HG02943 (cell line): ENCODE data around the gene DIDO1.

Source experiments
- ATAC-seq: cut with Tn5 transposase; IDR thresholded peaks from one replicate; pipeline ENCODE4 v1.9.1; 2021; ENCODE audit warnings: mild to moderate bottlenecking, low read depth, moderate library complexity; ENCODE audit not compliant: unreplicated experiment

Gene DIDO1

DNA sequence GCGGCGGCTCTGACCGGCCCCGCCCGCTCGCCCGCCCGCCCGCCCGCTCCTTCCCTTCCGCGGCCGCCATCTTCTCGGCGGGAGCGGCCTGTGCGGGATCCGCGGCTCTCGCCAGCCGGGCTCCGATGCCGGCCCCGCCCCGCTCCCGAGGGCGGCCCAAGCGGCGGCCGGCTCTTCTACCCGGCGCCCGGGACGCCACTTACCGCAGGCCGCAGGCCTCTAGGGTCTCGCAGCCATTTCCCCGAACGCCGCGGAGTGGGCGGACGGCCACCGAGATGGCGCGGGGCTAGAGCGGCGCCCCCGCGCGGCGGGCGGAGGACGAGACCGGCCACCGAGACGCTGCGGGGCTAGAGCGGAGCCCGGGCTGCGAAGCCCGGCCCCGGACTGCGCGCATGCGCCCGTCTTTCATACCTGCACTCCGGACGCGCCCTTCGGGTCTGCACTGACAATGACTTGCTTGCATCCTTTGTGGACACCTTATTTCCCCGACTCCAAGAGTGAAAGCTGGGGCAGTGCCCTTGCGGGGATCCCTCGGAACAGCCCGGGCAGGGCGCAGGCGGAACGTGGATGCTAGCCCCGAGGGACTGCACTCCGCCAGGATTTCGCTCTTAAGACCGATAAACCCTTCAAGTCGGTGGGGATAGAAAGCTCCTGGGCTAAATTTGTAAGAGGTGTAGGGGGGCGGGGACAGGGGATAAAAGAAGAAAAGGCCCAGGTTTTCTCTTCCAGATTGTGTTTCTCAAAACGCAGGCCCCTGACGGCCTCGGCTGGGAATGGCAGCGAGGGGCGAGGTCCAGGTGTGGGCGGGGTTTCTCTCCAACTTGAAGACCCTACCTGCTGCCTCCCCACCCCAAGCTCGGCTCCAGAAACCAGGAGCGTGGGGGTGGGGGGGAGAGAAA lies at the start of gene DIDO1:
TSS of gene DIDO1 (minus strand) at position 277 of the 899 bp plus-strand sequence.
- peak; percentile 71 for ATAC-seq

DNA sequence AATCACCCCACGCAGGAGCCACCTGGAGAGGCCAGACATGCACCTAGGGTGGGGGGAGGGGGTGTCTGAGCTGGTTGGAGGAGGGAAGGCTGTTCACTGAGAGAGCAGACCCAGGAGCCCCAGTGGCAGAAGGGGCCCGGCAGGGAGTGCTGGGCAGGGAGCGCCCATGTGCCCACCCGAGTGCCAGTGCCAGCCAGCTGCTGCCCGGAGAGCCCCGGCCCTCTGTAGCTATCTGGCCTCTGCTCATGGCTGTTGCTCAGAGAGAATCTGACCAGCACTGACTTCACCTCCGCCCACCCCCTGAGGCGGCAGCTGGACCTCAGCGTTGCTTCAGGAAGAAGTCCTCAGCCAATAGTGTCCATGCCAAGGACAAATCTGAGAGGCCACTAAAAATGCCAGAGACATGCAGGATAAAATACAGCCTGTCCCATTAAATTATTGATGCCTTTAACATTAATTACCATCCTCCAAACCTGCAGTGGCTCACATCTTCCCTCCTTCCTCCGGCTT lies 49.0 kb upstream of the DIDO1 start:
- no peak for ATAC-seq

DNA sequence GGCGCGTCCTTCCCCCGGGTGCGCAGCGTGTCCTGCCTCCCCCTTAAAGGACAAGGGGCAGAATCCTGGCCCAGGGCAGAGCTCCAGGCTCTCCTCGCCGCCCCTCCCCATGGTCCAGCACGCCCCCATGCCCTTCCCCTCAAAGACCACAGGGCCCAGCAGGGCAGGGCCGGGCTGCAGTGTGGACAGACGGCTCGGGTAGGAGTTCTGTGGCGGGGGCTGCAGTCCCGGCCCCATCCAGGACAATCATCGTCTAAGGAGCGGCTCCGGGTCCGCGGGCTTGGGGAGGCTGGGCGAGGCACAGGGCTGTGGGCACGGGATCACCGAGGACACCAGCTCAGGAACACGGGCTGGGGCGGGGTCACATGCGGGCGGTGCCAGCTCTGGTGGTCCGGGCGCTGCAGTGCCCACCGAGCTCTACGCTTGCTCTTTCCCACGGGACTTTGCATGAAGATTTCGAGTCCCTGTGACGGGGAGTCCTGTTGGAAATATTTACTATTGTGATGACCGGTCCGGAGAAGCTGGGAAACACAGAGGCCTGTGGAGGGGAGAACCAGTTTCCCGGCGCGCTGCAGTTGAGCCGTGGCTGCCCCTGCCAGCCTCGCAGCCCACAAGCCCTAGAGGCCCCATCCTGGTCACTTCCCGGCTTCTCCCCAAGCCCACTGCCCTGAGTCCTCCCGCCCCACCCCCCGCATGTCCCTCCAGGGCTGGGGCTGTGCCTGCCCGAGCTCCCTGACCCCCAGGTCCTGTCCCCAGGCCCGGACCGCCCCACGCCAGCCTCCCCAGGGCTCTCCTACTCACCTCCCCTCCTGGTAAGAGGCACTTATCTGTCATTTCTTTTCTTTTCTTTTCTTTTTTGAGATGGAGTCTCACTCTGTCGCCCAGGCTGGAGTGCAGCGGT lies 46.8 kb upstream of the DIDO1 start:
- no peak for ATAC-seq

DNA sequence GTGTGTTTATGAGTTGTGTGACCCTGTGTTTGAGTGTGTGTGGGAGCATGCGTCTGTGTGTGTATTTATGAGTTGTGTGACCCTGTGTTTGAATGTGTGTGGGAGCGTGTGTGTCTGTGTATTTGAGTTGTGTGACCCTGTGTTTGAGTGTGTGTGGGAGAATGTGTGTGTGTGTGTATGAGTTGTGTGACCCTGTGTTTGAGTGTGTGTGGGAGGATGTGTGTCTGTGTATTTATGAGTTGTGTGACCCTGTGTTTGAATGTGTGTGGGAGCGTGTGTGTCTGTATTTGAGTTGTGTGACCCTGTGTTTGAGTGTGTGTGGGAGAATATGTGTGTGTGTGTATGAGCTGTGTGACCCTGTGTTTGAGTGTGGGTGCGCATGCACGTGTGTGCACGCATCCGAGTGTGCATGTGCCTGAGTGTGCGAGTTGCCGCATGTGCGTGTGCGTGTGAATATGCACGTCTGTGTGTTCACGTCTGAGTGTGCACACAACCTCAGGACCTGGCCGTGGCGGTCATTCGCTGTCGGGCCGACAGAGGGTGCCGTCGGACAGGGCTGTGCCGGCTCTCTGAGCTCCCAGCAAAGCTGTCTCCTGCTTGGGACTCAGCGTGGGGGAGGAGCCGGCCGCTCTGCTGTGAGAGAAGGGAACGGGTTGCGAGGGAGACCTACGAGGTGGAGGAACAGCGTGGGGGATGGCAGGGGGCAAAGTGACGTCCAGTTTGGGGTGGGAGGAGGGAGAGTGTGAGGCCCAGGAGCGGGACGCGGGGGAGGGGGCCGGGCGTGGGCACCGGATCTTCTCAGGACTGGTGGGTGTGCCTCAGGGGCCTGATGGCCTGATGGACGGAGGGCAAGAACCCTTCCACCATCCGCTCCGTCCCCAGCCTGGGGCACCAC lies 45.9 kb upstream of the DIDO1 start:
- no peak for ATAC-seq

DNA sequence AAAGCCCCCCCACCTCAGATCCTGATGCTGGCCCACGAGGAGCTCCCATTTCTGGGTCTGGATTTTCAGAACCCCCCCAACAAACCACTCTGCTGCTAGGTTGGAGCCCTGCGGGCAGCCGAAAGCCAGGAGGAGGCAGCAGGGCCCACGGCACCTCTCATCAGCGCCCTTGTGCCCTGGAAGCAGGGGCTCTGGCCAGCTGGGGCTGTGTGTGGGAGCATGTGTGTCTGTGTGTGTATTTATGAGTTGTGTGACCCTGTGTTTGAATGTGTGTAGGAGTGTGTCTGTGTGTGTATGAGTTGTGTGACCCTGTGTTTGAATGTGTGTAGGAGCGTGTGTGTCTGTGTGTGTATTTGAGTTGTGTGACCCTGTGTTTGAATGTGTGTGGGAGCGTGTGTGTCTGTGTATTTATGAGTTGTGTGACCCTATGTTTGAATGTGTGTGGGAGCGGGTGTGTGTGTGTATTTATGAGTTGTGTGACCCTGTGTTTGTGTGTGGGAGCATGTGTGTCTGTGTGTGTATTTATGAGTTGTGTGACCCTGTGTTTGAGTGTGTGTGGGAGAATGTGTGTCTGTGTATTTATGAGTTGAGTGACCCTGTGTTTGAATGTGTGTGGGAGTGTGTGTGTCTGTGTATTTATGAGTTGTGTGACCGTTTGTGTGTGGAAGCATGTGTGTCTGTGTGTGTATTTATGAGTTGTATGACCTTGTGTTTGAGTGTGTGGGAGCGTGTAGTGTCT lies 45.1 kb upstream of the DIDO1 start:
- no peak for ATAC-seq

DNA sequence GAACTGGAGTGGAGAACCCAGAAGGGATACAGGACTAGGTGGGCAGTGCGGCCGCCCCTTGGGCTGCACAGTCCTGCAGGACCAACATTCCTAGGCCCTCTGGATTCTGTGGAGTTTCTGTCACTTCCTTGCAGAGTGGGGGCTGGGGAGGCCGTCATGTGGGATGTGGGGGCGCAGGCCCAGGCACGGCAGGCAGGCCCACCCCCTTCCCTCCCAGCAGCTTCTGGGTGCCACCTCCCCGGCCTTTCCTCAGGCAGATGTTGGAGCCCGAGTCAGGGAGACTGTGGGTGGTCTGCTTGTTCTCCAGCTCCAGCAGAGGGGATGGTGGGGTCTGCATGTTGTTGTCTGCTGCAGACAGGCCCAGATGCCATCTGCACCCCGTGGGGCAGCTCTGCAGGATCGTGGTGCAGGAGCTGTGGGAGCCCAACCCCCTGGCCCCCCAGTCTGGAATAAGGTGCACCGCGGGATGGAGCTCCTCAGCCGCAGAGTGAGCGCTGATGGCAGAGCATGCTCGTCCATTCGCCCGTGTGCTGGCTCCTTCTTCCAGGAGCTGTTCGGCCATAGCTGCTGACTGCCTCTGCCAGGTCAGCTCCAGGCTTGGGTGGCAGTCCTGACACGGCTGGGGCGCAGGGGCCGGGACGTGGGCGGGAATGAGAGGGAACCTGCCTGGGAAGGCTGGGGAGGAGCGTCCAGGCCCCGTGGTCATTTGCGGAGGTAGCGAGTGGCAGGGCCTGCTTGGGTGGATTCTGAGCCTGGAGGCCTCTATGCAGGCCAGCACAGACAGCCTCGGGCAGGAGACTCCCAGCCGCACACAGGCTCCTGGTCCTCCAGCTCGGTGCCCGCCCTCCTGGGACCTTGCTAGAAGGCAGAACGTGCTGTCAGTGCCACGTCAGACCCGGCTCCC lies 44.3 kb upstream of the DIDO1 start:
- no peak for ATAC-seq

DNA sequence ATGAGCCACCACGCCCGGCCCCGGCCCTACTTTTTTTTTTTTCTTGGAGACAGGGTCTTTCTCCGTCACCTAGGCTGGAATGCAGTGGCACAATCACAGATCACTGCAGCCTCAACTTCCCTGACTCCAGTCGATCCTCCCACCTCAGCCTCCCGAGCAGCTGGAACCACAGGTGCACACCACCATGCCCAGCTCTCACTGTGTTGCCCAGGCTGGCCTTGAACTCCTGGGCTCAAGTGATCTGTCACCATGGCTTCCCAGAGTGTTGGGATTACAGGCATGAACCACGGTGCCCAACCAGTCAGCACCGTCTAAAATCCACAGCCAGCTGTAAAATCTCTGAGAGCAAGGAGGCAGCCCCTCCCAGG lies 43.6 kb upstream of the DIDO1 start:
- no peak for ATAC-seq

DNA sequence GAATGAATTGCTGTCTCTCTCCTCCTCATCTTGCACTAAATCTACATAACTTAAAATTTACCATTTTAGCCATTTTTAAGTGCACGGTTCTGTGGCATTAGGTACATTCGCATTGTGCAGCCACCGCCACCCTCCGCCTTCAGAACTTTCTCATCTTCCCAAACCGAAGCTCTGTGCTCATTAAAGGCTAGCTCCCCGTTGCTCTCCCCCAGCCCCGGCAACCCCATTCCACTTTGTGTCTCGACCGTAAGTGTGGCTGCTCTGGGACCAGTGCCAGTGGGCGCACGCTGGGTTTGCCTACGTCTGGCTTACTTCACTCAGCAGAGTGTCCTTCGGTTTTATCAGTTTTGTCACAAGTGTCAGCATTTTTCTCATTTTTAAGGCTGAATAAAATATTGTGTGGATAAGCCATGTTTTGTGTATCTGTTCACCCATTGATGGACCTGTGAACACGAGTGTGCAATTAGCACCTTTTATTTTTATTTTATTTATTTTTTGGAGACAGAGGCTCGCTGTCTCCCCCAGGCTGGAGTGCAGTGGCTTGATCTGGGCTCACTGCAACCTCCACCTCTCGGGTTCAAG lies 43.0 kb upstream of the DIDO1 start:
- no peak for ATAC-seq

DNA sequence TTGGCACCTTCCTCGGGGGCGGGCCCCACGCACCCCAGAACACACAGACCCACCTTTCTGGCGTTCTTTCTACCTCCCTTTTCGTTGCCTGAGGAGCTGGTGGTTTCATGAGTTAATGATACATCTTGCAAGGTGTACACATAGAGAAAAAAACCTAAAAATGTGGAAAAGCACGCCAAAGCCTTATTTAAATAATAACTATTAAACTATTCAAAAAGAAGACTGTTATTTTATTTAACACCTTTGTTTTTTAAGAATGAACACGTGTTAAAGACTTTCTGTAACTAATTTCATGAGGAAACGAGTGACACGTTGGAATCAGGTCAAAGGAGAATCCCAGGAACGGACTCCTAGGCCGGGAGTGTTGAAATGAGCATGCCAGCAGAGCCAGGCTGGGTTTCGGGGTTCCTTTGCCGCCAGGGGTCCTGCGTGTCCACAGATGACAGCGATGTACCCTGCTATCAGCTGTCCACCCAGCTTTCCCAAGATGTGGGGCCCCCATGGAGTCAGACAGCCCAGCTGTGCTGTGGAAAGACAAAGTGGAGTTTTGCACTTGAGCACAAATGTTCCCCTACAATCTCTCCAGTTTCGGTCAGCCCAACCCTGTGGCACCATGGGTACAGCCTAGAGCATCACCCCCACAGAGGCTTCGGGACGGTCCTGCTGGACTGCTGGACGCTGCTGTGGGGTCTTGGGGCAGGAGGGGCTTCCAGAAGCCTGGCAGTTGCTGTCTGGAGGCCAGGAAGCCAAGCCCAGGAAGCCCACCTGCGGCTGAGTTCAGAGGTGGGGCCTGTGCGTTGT lies 42.3 kb upstream of the DIDO1 start:
- ATAC-seq, result no peak

DNA sequence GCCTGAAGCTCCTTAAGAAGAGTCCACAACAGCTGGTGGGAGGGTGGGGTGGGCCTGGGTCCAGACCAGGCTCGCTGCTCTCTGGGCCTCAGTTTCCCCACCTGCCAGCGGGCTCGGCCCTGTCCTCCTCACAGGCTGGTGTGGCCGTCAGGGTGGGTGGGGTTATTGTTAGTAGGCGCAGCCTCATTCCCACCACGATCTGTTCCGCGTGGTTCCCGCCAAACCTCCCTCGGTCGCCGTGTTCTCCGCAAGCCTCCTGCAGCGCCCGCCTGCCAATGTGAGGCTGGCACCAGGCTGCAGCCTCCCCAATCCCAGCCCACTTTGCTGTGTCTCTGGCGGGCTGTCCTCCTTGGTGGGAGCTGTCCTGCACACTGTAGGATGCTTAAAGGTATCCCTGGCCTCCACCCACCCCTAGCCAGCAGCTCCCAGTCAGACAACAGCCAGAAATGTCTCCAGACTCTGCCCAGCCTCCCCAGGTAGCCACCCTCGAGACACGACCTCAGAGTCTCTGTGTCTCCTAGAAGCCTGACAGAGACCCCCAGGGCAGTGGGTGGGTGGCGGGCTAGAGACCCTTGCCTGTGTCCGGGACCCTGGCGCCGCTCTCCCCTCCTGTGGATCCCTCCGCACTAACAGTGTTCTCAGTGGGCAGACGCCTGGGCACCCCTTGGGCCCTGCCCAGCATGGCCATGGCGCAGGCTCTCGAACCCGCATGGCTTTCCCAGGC lies 41.5 kb upstream of the DIDO1 start:
- no peak for ATAC-seq

DNA sequence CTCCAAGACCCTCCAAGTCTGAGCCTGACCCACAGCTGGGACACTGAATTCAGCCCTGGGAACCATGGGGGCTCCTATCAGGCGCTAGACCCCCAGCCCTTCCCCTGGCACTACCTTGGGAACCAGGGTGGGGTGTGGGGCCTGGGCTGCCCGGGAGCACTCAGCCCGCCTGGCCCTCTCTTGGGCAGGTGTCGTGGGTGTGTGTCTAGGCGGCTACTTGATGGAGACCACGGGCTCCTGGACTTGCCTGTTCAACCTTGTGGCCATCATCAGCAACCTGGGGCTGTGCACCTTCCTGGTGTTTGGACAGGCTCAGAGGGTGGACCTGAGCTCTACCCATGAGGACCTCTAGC lies 40.8 kb upstream of the DIDO1 start:
- ATAC-seq, result no peak

DNA sequence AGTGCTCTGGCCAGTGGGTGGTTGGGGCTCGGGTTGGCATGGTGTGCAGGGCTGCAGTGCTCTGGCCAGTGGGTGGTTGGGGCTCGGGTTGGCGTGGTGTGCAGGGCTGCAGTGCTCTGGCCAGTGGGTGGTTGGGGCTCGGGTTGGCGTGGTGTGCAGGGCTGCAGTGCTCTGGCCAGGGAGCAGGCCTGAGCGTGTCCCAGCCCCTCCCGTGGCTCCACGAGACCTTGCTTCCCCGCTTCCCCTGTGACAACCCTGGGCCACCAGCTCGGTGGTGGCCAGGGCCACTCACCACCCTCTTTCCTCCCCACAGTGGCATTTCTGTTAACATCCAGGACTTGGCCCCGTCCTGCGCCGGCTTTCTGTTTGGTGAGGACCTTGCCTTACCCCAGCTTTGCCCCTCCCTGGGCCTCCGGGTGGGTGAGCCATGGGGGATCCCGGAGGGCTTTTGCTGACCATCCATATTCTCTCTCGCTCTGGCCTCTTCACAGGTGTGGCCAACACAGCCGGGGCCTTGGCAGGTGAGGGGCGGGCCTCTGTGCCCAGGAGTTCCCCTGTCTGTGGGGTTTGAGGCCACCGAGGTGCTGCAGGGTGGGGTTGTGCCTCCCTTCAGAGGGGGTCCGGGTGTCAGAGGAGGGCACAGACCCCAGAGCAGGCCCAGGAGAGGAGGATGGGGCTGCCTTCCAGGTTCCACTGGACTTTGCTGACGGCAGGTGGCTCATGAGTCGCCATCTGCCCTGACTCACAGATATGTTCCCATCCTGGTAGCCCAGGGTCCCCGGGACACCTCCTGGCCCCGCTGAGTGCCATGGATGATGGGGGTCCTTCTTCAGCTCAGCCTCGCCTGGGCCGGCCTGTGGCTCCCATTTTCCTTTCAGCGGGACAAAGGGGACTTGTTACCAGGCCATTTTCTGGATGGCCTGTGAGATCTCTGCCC lies 40.2 kb upstream of the DIDO1 start:
- ATAC-seq, result no peak

DNA sequence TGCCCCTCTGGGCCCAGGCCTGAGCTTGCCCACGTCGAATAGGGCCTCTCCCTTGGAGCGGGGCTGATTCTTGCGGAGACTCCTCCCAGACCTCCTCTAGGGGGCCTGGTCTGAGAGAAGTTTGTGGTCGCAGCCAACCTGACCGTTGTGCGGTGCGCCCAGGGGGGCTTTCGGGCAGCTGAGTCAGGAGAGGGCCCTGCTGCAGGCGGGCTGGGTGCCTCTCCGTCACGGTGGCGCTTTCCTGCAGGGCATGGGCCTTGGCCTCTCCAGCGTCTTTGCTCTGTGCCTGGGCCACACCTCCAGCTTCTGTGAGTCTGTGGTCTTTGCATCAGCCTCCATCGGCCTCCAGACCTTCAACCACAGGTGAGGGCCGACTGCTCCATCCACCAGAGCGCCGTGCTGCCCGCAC lies 39.1 kb upstream of the DIDO1 start:
- ATAC-seq, result no peak

DNA sequence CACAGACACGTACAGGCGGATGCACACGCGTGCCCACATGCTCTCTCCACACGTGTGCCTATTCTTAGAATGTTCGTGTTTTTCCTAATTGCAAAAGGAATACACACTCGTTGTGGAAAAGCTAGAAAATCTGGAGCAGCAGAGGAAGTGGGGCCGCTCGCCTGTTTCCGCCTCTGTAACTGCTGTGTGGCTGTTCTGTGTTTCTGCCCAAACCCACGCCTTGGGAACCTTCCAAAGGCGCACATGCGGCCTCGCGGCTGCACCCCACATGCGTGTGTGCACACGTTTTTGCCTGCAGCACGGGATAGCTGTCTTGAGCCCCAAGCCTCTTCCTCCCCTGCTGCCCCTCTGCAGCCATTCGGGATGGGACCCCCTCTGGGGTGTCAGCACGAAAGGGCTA lies 38.4 kb upstream of the DIDO1 start:
- no peak for ATAC-seq

DNA sequence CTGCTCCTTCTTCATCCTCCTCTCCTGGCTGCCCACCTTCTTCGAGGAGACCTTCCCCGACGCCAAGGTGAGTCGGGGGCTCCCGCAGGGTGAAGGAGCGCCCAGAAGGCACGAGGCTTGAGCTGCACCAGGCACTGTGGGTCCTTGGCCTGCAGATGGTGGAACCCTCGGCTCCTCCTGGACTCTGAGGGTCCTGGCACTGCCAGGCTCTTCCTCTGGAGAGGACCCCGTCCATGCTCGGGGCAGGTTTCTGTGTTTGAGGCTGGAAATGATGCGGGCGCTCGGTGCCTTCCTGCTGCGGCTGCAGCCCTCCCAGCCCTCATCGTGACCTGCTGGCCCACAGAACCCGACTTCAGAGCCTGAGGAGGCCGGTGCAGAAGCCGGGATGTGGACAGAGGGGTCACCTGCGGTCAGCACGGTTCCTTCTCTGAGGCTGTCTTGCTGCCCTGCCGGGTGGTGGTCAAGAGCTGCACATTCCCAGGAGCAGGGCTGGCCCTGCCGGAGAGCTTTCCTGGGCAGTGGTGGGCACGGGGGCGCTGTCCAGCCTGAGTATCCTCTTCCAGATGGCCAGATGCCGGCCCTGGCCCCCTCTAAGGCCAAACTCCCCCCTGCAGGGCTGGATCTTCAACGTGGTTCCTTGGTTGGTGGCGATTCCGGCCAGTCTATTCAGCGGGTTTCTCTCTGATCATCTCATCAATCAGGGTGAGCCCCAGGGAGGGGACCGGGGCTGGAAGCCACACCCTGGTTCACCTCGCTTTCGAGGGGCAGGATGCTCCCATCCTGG lies 37.5 kb upstream of the DIDO1 start:
- ATAC-seq, result no peak
